Measurements from ENCODE around the gene ZBTB38. TPM values are rescaled to one million over a fixed set of nuclear protein-coding genes. Genes with fewer than 3 reads are reported as not detected.

ZBTB38 gene
- total RNA-seq, 1 donor from 2014 or later = 89.6 TPM

GRCh38 chr3:141414800-141415462 lies 46.6 kb downstream of the ZBTB38 start:
- intact Hi-C loops (cut with DNase I) = no loop called here
- no peaks in the 10 kb centered on the region for H3K9me3 ChIP-seq
- DNase-seq (no peak), ATAC-seq (no peak)
- peak overlapping the region; percentile 94 for H3K27ac ChIP-seq
- peaks cover 78% of the 10 kb centered on the region for H3K4me1 ChIP-seq
- TF ChIP-seq CTCF (IDR thresholded peaks at IDR 0.05) = no peak
- no peak overlapping the region for H3K4me3 ChIP-seq
- no peaks in the 10 kb centered on the region for H3K27me3 ChIP-seq (ENCODE audit: low read depth)
- peaks cover 42% of the 10 kb centered on the region for H3K36me3 ChIP-seq

- Histone ChIP-seq H3K4me1 (peaks cover 74% of the 10 kb centered on the region), H3K27ac (peak overlapping the region; percentile 36), H3K27me3 (ENCODE audit: low read depth) (no peaks in the 10 kb centered on the region), H3K9me3 (no peaks in the 10 kb centered on the region), H3K4me3 (no peak overlapping the region), H3K36me3 (peaks cover 42% of the 10 kb centered on the region)
- TF ChIP-seq CTCF (IDR thresholded peaks at IDR 0.05) = no peak
- intact Hi-C loops (cut with DNase I) = no loop called here
- no peak for DNase-seq
- ATAC-seq = no peak
Measured at GRCh38 chr3:141415953-141416352, 47.6 kb downstream of the ZBTB38 start.

Other genes starting within 250 kb of the ZBTB38 start
- gene PXYLP1, start 136.7 kb upstream of the ZBTB38 start, total RNA-seq = 8.9 TPM
- gene RASA2, start 118.5 kb downstream of the ZBTB38 start, total RNA-seq = 21.5 TPM